ENCODE results near the gene PHYHD1.

The PHYHD1 gene

DNA sequence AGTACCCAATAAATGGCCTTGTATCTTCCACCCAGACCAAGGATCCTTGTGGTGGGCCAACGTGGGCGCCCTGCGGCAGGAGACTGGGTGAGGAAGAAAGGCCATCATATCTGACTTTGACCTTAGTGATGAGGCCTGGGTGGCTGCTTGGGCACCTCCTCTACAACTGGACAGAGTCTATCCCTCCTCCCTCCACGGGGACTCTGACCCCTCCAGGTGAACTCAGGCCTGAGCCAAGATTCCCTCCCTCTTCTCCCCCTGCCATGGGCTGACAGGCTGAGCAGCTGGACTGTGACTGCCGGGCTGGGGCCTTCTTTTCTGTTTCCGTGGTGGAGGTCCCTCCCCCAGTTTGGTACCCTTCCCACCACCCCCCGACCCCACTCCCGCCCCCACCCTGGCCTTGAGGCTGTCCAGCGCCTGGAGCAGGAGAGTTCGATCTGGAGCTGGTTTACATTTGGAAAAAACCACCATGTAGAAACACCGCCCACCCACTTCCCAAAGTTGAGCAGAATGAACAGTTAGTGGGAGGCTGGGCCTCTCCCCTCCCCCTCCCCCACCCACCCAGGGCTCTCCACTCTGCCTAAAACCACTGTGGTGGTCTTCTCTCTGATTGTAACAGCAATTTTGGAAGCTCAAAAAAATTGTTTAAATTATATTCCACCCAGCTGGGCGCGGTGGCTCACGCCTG lies 1.2 kb upstream of the PHYHD1 start:
- in situ Hi-C loops (cut with MboI; ENCODE audit: low sequenced_read_pairs) = no loop called here

DNA sequence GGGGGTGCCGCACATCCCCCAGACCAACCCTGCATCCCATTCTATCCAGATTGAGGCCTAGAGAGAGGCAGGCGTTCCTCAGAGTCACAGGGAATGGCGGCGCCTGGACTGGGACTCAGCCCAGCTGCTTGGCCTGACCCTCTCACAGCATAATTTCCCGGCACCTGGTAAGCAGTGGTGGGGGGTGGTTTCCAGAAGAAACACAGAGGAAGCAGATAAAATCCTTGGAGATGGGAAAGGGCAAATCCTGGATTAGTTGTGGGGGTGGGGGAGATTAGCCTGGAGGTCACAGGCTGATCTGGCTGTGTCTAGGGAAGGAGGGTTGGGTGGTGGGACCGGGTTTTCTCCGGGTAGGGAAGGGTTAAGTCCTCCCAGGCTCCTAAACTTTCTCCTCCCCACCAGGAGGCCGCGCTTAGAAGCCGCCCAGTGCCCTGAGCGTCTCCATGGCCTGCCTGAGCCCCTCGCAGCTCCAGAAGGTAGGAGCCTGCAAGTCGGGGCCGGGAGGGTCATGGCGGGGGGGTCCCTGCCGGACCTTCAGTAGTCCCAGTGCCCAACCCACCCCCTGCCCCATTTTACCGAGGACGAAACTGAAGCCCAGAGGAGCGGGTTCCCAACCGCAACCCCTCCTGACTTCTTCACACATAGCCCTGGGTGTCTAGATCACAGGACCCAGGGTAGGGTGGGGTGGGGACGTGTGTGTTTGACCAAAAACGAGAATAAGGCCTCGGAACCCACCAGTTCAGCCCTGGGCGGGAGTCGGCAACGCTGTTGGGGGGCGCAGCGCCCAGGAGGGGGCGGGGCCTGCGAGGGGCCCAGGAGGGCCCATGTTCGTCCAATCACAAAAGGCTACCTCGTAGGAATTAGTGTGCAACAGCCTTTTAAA lies 1.3 kb downstream of the PHYHD1 start:
- in situ Hi-C loops (cut with MboI; ENCODE audit: low sequenced_read_pairs) = no loop called here

DNA sequence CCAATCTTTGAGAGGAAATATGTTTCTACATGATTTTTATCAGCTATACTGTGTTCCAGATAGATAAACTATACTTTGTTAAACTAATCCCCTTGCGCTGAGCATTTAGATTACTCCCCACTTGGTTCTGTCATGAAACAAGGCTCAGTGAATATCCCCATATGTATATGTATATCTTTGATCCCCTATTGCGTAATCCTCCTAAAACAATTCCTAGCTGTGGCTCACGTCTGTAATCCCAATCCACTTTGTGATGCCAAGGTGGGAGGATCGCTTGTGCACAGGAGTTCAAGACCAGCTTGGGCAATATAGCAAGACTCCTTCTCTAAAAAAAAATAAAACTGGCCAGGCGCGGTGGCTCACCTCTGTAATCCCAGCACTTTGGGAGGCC lies 2.7 kb downstream of the PHYHD1 start:
- in situ Hi-C loops (cut with MboI; ENCODE audit: low sequenced_read_pairs) = no loop called here

DNA sequence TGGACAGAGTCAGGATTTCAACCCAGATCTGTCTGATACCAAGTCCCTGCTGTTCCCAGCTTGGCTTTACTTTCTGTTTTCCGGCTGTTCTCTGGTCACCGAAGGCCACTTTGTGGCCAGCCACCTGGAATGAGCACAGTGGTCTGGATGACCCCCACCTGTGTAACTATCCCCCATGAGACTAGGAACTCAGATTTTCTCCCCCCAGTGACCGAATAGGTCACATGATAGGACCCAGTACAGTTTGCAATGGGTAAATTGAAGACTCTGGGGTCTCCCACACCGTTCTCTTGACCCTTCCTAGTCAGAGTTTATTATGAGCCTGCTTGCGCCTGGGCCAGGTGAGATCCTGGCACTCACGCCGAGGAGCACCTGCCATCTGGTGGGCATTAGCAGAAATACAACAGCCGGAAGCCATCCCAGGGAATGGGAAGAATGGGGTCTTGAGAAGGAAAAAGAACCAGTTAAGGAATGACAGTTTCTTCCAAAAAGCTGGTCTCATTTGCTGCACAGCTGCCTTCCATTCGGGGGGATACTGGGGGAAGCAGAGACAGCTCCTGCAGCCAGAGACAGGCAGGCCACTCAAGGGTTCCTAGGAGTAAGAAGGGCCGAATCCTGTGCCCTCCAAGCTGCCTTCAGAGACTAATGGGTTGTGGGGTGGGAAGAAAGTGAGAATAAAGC lies 7.1 kb downstream of the PHYHD1 start:
- in situ Hi-C loops (cut with MboI; ENCODE audit: low sequenced_read_pairs) = loop anchor here (5.0 to 25.0 kb wide), 2 partner anchors 66 to 191 kb away; no protein-coding TSS in a partner anchor

DNA sequence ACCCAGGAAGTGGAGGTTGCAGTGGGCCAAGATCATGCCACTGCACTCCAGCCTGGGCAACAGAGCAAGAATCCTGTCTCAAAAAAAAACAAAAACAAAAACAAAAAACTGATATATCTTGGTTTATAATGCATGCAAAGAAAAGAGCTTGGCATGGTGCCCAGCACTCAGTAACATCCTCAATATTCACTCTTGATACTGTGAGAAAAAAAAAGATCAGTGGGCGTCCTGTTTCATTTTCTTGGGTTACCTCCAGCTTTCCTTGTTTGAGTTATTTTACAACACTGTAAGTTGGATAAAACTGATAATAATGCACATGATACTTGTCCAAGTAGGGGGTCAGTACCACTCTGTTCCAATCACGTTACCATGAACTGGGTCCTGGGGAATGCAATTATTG lies 7.8 kb downstream of the PHYHD1 start:
- in situ Hi-C loops (cut with MboI; ENCODE audit: low sequenced_read_pairs) = loop anchor here (5.0 to 25.0 kb wide), 2 partner anchors 66 to 191 kb away; no protein-coding TSS in a partner anchor

DNA sequence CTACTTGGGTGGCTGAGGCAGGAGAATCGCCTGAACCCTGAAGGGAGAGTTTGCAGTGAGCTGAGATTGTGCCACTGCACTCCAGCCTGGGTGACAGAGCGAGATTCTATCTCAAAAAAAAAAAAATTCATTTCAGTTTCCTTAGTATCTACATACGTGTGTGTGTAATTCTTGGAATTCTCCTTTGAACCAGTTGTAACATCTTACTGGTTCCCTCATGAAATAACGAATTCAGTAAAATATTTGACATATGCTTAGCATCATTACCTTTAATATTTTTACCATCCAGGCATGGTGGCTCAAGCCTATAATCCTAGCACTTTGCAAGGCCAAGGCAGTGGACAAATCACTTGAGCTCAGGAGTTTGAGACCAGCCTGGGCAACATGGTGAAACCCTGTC lies 8.8 kb downstream of the PHYHD1 start:
- in situ Hi-C loops (cut with MboI; ENCODE audit: low sequenced_read_pairs) = loop anchor here (5.0 to 25.0 kb wide), 2 partner anchors 67 to 192 kb away; no protein-coding TSS in a partner anchor

DNA sequence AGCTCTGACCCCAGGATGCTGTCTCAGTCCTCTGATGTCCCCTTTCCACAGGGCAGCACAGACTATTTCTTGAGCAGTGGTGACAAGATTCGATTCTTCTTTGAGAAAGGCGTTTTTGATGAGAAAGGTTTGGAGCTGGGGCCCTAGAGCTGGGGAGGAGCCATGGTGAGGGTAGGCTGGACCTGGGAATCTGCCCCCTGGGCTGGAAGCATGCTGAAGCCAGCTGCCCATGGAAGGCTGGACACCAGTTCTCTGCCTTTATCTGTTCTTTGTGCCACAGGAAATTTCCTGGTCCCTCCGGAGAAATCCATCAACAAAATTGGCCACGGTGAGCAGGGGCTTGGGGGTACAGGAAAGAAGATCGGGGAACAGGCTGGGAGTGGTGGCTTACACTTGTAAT lies 12.9 kb downstream of the PHYHD1 start:
- in situ Hi-C loops (cut with MboI; ENCODE audit: low sequenced_read_pairs) = loop anchor here (25.0 kb wide), 1 partner anchor 196 kb away; no protein-coding TSS in a partner anchor

DNA sequence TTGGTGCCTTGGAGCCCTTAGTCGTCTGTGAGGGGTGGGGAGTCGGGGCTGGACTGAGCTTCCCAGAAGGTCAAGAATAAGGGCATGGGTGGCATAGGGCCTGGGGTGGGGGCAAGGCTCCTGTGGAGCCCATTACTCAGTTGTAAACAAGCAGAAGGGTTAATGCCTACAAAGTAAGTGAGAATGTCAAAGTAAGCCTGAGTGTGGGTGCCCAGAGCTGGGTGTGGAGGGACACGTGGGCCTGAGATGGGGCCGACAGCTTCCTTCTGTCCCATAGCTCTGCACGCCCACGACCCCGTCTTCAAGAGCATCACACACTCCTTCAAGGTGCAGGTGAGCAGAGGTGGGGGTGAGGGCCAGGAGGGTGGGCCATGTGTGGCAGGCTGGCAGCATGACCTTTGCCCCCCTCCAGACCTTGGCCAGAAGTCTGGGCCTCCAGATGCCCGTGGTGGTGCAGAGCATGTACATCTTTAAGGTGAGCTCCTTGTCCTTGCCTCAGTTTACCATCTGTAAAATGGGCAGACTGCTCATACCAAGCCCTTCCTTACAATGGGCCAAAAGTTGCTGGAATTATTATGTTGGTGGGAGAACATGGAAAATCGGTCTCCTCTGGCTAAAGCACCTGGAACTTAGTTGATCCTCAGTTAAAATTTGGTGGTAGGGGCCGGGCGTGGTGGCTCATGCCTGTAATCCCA lies 15.5 kb downstream of the PHYHD1 start:
- in situ Hi-C loops (cut with MboI; ENCODE audit: low sequenced_read_pairs) = loop anchor here (25.0 kb wide), 1 partner anchor 199 kb away; no protein-coding TSS in a partner anchor

DNA sequence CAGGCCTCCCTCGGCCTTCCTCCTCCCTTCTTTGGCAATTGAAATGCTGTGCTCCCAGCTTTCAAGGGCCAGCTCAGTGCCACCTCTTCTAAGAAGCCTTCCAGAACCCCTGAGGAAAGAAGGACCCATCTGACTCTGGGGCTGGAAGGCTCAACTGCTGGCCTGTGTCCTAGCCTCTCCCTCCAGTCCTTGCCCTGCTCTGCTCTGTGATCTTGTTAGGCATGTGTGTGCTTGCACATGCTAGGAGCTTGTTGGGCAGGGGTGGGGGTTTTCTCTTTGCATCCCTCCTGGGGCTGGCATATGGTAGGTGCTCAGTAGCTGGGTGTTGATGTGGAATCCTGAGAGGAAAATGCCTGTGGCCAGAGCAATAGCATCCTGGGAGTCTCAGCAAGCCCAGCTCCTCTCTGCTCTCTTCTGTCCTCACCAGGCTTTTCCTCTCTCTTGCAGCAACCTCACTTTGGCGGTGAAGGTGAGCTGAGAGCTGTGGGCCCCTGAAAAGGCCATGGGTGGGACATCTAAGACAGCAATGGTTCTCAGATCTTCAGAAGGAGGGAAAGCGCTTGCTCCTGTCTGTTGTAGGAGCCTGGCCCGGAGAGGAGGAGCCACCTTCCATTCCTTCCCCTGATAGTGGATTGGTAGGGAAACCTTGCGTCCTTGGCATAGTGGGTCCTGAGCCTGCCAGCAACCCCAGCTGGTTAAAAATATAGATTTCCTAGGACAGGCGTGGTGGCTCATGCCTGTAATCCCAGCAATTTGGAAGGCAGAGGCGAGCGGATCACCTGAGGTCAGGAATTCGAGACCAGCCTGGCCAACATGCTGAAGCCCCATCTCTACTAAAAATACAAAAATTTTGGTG lies 16.8 kb downstream of the PHYHD1 start:
- in situ Hi-C loops (cut with MboI; ENCODE audit: low sequenced_read_pairs) = loop anchor here (25.0 kb wide), 1 partner anchor 200 kb away; no protein-coding TSS in a partner anchor

DNA sequence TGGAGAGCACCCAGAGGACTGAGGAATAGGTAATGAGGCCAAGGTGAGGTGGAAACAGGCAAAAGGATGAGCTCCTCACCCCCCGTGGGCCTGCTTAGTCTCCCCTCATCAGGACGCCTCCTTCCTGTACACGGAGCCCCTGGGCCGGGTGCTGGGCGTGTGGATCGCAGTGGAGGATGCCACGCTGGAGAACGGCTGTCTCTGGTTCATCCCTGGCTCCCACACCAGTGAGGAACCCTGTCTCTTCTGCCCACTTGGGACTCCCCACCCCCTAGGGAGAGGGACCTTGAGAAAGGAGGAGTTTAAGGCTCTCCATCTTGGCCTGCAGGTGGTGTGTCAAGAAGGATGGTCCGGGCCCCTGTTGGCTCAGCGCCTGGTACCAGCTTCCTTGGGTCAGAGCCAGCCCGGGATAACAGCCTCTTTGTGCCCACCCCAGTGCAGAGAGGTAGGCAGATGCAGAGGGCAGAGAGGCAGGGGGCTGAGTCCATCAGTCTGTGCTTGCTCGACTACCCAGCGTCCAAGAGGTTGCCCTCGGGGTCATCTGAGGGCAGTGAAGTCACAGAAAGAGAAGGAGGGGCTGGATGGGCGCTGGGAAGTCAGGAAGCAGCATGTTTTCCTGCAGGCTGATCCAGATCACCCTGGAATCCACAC lies 19.6 kb downstream of the PHYHD1 start:
- in situ Hi-C loops (cut with MboI; ENCODE audit: low sequenced_read_pairs) = loop anchor here (25.0 kb wide), 1 partner anchor 203 kb away; no protein-coding TSS in a partner anchor

DNA sequence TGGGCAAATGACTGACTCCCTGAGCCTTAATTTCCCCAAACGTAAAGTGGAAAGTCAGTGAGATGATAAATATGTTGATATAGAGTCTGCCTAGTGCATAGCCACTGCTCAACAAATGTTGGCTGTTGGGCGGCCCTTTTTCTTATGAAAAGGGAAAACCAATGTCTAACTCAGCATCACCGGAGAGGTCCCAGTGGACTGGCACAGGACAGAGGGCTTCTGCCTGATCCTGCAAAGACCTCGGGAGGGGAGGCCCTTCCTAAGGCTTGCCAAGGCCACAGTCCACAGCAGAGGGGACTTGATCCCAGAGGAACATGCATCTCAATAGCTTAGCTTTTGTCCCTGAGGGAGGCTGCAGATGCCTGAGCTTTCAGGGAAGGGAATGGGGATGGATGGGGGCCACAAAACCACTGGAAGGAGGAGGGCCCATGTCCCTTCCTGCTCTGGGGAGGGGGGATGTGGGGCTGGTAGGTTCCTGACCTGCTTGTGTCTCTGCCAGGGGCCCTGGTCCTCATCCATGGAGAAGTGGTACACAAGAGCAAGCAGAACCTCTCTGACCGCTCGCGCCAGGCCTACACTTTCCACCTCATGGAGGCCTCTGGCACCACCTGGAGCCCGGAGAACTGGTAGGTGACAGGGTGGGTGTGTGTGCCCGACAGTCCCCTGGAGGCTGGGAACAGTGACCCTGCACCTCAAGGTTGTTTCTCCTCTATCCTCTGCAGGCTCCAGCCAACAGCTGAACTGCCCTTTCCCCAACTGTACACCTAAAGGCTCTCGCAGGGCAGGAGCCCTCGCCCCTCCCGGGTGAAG lies 20.4 kb downstream of the PHYHD1 start:
- in situ Hi-C loops (cut with MboI; ENCODE audit: low sequenced_read_pairs) = loop anchor here (25.0 kb wide), 1 partner anchor 204 kb away; no protein-coding TSS in a partner anchor

DNA sequence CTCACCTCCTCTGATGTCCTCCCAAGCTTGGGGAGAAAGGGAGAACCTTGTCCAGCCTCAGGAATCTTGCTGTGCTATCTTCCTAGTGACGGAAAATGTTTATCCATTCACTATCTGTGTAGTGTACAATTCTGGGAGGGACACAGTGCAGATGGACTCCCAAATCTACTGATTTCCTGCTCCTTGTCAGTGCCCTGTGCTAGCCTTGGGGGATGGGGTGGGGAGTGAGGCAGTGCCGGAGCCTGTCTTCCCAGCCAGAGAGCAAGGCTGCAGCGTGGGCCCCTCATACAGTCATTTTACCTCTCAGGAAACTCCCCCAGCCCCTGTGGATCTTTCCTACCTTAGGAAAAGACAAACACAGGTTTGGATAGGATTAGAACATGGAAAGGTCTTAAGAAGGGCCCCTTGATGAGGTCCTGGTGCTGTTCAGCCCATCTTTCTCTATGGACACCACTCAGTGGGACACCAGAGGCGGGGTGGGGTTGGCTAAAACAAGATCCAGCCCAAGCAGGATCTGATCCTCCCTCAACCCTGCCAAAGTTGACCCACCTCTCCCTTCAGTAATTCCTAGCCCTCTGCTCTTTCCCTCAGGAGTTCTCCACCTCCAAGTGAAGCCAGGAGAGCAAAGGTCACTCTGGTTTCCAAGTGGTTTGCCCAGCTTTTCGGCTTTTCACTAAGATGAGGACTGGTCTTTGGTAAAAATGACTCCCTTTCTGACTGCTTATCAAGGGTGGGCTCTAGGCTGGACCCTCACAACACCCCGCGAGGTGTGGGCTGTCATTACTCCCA lies 23.2 kb downstream of the PHYHD1 start:
- in situ Hi-C loops (cut with MboI; ENCODE audit: low sequenced_read_pairs) = loop anchor here (25.0 kb wide), 1 partner anchor 207 kb away; no protein-coding TSS in a partner anchor

DNA sequence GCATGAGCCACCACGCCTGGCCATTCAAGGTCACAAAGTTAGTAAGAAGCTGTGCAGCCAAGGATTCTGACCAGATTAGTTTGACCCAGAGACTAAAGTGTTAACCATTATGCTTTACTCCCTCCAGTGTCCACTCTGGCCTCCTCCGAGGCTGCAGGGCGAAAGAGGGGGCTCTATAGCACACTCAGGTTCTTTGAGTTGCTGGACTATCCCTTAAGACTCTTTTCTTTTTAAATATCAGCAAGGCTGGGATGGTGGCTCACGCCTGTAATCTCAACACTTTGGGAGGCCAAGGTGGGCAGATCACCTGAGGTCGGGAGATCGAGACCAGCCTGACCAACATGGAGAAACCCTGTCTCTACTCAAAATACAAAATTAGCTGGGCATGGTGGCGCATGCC lies 24.2 kb downstream of the PHYHD1 start:
- in situ Hi-C loops (cut with MboI; ENCODE audit: low sequenced_read_pairs) = loop anchor here (25.0 kb wide), 1 partner anchor 208 kb away; no protein-coding TSS in a partner anchor

DNA sequence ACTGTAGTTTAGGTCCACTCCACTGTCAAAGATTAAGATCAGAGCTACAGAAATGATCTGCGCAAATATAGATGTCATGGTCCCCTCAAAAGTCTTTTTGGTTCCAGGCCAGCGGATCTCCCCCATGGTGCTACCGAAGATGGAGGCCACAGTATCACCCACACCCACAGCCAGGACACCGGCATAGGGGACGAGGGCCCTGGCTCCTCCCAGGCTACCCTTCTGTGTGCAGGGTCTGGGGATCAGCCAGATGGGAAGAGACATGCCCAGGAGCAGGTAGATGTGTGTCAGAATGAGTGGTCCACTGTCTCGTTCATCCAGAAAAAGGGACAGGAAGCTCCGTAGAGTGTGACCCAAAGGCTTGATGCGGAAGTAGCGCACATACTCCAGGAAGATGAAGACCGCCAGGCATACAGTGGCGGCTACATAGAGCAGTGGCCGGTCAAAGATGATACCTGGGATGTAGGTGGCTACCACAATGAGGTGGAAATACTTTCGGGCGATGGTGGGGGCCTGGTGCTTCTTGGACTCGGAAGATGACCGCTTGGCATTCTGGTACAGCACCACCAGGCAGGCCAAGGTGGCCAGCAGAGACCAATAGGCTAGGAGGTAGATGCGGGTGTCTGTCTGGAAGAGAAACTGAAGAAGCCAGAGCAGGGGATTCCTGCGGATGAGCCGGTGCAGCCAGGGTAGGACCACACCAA lies 25.2 kb downstream of the PHYHD1 start:
- in situ Hi-C loops (cut with MboI; ENCODE audit: low sequenced_read_pairs) = loop anchor here (25.0 kb wide), 1 partner anchor 209 kb away; no protein-coding TSS in a partner anchor

DNA sequence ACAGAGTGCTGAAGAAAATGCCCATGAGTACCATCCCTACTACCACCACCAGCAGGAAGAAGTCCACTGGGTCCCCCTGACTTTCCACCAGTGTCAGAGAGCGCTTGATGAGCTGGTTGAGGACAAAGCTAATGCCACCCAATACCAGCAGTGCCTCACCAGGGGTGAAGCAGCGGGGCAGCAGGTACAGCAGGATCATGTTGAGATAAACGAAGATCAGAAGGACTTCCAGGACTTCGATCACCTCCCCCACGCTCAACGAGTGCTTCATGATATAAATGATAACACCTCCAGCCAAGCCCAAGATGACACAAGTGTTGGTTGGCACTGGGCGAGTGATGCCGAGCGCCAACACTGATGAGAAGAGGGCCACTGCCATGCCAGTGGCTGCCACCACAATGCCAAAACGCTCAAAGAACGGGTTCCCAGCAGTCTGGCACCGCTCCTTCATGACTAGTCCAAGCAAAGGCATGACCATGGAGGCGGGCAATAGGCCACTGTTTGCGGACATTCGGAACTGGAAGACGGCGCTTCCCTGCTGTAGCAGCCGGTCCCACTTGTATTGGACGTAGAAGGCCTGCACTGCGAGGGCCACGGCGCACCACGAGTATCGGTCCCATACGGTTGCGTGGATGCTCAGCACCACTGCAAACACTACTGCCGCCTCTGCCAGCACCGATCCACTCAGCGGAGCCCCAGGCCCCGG lies 25.9 kb downstream of the PHYHD1 start:
- in situ Hi-C loops (cut with MboI; ENCODE audit: low sequenced_read_pairs) = loop anchor here (25.0 kb wide), 1 partner anchor 209 kb away; no protein-coding TSS in a partner anchor

DNA sequence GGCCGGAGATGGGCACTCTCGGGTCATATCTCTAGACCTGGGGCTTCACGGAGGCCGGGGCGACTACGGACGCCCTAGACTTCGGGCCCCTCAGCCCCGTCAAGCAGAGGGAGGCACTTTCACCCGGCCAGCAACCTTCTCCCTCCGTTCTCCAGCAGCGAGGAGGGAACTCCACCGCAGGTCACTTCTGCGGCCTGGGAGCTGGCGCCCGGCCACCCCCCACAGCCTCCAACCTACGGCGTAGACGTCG lies 26.4 kb downstream of the PHYHD1 start:
- in situ Hi-C loops (cut with MboI; ENCODE audit: low sequenced_read_pairs) = loop anchor here (25.0 kb wide), 1 partner anchor 210 kb away; no protein-coding TSS in a partner anchor
